T-helper 1 cell treated with Interleukin-12 subunit alpha and Interleukin-12 subunit beta and Interleukin-4 antibody, amounts not matched to agents 30 ng/mL and 1 ng/mL, for 36 hours (primary cell): ENCODE results near the gene KBTBD4. TPM values are rescaled to one million over a fixed set of nuclear protein-coding genes. Genes with fewer than 3 reads are reported as not detected.
"Not testable (repeated sequence)": the region's sequence is repeated elsewhere in the genome, so short reads cannot be mapped to it uniquely, and the experiment has no call there.

Experiments used
- intact Hi-C: fragments of 100-400 bp; cut with micrococcal nuclease; formaldehyde crosslinking; loops from one replicate; pipeline ENCODE4 v1.15.1; 2024
- total RNA-seq: library from RNA; stranded (reverse); gene quantifications from 2 replicates; pipeline ENCODE4 v1.2.3, GENCODE V29; 2022

The KBTBD4 gene
- total RNA-seq, 1 donor from 2014 or later: 21.3 TPM

DNA sequence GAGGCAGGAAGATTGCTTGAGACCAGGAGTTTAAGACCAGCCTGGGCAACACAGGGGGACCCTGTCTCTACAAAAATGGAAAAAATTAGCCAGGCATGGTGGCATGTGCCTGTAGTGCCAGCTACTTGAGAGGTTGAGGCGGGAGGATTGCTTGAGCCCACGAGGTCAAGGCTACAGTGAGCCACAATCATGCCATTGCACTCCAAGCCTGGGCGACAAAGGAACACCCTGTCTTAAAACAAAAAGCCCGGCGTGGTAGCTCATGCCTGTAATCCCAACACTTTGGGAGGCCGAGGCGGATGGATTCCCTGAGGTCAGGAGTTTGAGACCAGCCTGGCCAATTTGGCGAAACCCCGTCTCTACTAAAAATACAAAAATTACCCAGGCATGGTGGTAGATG lies 48.0 kb downstream of the KBTBD4 start:
- intact Hi-C loops: not testable (repeated sequence)

DNA sequence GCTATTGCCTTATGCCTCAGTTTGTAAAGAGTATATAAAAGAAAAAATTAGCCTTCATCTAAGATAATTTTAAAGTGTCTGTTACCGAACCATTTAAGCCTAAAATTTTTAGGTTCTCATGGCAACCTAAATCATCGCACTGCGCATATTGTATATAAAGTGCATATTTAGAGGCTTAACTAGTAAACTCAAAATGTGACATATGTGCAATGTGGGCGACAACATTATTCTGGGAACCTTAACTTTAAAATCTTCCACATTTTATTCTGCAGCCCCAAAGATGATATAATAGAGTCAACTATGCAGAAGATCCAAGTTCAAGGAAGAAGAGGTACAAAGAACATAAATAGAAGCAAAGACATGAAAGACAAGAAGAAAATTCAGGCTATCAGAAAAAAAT lies 48.8 kb downstream of the KBTBD4 start:
- intact Hi-C loops: no loop called here

DNA sequence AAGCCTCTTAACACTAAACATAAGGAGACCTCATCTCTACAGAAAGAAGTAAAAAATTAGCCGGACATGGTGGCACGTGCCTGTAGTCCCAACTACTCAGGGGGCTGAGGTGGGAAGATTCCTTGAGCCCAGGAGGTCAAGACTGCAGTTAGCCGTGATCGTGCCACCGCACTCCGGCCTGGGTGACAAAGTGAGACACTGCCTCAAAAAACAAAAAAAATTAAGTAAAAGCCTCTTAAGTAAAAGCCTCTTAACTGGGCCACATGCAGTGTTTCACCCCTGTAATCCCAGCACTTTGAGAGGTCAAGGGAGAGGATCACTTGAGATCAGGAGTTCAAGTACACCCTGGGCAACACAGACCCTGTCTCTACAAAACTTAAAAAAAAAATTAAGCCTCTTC lies 51.6 kb downstream of the KBTBD4 start:
- intact Hi-C loops: no loop called here

DNA sequence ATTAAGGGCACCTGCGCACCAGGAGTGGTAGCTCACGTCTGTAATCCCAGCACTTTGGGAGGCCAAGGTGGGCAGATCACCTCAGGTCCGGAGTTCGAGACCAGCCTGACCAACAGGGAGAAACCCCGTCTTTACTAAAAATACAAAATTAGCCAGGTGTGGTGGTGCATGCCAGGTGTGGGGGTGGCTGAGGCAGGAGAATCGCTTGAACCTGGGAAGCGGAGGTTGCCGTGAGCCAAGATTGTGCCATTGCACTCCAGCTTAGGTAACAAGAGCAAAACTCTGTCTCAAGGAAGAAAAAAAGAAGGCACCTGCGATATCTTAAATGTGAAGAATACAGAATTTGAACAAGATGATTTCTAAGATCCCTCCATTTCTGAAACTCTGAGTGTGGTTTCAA lies 52.7 kb downstream of the KBTBD4 start:
- intact Hi-C loops: not testable (repeated sequence)

DNA sequence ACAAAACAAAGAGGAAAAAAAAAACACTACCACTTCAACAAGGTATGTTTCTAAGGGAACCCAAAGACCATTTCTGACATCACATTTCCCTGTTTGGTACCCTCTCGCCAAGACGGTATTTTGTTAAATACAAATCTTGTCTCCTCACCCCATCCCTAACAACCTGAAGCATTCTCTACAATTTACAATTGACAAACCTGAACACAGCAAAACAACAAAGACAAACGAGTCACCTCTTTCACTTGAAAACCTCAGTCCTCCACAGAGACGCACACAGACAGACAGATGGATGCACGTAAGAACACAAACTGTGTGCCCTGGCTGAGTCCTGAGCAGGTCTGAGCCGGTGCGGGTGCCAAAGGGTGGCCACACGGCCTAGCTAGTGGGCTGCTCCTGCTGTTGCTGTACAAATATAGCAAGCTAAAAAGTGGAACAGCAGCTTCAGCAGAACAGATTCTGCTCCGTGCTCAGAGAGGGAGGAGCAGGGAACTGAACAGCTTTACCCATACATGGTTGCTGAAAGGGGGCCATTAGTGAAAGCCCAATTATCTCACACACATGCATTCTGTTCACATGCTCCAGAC lies 54.4 kb downstream of the KBTBD4 start:
- intact Hi-C loops: loop anchor here (1.0 to 5.0 kb wide), 3 partner anchors 9 to 243 kb away; partner anchors contain the start of gene FNBP4

DNA sequence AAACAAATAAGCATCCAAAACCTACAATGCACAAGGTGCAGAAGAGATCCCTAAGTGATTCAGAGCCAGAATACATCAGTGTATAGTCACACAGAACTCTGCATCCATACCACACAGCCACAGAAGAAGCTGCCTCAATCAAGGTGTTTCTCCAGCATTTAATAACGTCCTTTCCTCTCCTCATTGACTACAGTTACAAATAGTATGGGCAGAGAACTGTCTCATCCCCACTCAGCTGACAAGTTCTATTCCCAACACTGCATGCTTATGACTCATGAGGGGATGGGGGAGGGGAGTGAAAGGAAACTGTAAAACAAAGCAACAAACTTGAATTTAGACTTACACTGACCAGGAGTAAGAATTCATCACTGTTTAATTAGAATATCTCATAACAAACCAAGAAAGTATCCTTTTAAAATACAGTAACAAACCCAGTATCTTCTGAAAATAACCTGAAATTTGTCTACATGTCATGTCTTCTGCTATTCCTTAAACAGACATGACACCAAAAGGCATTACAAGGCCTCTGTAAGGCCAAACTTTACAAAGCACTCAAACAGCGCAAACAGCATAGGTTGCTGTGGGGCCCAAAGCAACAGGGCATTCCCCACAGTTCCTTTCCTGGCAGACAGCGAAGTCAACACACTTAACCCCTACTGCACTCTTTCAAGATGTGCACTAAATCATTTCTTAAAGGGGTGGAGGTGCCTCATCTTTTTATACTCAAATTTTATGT lies 55.1 kb downstream of the KBTBD4 start:
- intact Hi-C loops: loop anchor here (1.0 to 5.0 kb wide), 4 partner anchors 8 to 244 kb away; partner anchors contain the start of genes CELF1 and FNBP4

Other genes with a start within 250 kb of the KBTBD4 start
- gene MYBPC3, start 226.3 kb downstream of the KBTBD4 start, total RNA-seq: not detected in 2 replicates
- 0.15 TPM in 1 of 2 replicates, not detected in the other for gene SPI1, start 200.4 kb downstream of the KBTBD4 start, total RNA-seq
- gene SLC39A13, start 170.4 kb downstream of the KBTBD4 start, total RNA-seq: 26.3 and 31.0 TPM in 2 replicates
- gene PSMC3, start 152.5 kb downstream of the KBTBD4 start, total RNA-seq: 159 and 168 TPM in 2 replicates
- 0.71 and 1.4 TPM in 2 replicates for gene RAPSN, start 129.8 kb downstream of the KBTBD4 start, total RNA-seq
- 116 and 125 TPM in 2 replicates for gene CELF1, start 25.8 kb downstream of the KBTBD4 start, total RNA-seq
- gene PTPMT1, start 13.4 kb downstream of the KBTBD4 start, total RNA-seq: 38.0 and 41.5 TPM in 2 replicates
- gene NDUFS3, start 104 bp upstream of the KBTBD4 start, total RNA-seq: 106 and 114 TPM in 2 replicates
- gene FAM180B, start 7.7 kb upstream of the KBTBD4 start, total RNA-seq: 0.15 TPM in 1 of 2 replicates, not detected in the other
- gene C1QTNF4, start 15.4 kb upstream of the KBTBD4 start, total RNA-seq: 0.49 and 0.68 TPM in 2 replicates
- 81.3 and 86.0 TPM in 2 replicates for gene MTCH2, start 63.6 kb upstream of the KBTBD4 start, total RNA-seq
- gene AGBL2, start 136.4 kb upstream of the KBTBD4 start, total RNA-seq: 3.3 and 5.2 TPM in 2 replicates
- gene FNBP4, start 188.4 kb upstream of the KBTBD4 start, total RNA-seq: 137 and 147 TPM in 2 replicates